GM23338 (cell line): ENCODE results near the gene ANKHD1.

ENCODE experiments used
- CREB1 ChIP-seq: fragments of 250-450 bp; sonication (Bioruptor Pico); IDR thresholded peaks from 2 replicates; pipeline ENCODE4 v1.5.0; 2020; ENCODE audit warnings: low read depth, mild to moderate bottlenecking, moderate library complexity
- EZH2 ChIP-seq: fragments of 200-600 bp; sonication (generic); IDR thresholded peaks from one replicate; pipeline ENCODE4 v1.8.0; 2017; ENCODE audit warnings: antibody characterized with exemption, mild to moderate bottlenecking, low read depth; ENCODE audit not compliant: unreplicated experiment
- NANOG ChIP-seq: IDR thresholded peaks from 2 replicates; pipeline ENCODE4 v1.6.1; 2016; ENCODE audit warnings: antibody characterized with exemption, borderline replicate concordance
- POLR2AphosphoS5 ChIP-seq: IDR thresholded peaks from 2 replicates; pipeline ENCODE4 v1.6.1; 2016; ENCODE audit warnings: antibody characterized with exemption, low read depth
- TF ChIP-seq, protein P1 (sequence below), 2 experiments: fragments of 200-600 bp in 1 of 2; sonication (generic) in 1 of 2; conservative IDR thresholded peaks; 2 replicates each; pipeline versions ENCODE4 v1.5.1 to v1.6.1; 2016 to 2017; ENCODE audit warnings: antibody characterized with exemption in 2 of 2, low read depth in 2 of 2, mild to moderate bottlenecking in 2 of 2, moderate library complexity in 1 of 2

DNA sequence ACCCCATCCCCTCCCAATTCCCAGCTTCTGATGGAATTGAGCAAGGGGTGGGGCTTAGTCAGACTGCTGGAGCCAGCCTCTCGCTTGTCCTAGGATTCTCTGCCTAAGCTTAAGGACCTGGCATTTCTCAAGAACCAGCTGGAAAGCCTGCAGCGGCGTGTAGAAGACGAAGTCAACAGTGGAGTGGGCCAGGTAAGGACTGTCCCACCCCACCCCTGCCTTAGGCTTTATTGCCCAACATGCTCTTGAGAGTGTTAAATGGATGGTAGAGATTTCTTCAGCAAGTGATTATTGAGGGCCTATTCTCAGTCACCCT is 164.1 kb downstream of the ANKHD1 start:
- no peak for TF ChIP-seq EZH2
- TF ChIP-seq, protein P1, sequence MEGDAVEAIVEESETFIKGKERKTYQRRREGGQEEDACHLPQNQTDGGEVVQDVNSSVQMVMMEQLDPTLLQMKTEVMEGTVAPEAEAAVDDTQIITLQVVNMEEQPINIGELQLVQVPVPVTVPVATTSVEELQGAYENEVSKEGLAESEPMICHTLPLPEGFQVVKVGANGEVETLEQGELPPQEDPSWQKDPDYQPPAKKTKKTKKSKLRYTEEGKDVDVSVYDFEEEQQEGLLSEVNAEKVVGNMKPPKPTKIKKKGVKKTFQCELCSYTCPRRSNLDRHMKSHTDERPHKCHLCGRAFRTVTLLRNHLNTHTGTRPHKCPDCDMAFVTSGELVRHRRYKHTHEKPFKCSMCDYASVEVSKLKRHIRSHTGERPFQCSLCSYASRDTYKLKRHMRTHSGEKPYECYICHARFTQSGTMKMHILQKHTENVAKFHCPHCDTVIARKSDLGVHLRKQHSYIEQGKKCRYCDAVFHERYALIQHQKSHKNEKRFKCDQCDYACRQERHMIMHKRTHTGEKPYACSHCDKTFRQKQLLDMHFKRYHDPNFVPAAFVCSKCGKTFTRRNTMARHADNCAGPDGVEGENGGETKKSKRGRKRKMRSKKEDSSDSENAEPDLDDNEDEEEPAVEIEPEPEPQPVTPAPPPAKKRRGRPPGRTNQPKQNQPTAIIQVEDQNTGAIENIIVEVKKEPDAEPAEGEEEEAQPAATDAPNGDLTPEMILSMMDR (conservative IDR thresholded peaks at IDR 0.05; ENCODE audit: low read depth in 2 of 2) = no peak
- no peak for TF ChIP-seq POLR2AphosphoS5
- TF ChIP-seq NANOG = no peak
- no peak for TF ChIP-seq CREB1 (CRISPR knock-in tag)
